ENCODE measurements around the gene MANEAL.

Gene MANEAL

GRCh38 chr1:37755290-37755689 lies 38.4 kb upstream of the MANEAL start:
- DNase-seq (ENCODE audit: low spot score): no peak
- H3K4me3 ChIP-seq: no peak overlapping the region
- TF ChIP-seq, protein P1, sequence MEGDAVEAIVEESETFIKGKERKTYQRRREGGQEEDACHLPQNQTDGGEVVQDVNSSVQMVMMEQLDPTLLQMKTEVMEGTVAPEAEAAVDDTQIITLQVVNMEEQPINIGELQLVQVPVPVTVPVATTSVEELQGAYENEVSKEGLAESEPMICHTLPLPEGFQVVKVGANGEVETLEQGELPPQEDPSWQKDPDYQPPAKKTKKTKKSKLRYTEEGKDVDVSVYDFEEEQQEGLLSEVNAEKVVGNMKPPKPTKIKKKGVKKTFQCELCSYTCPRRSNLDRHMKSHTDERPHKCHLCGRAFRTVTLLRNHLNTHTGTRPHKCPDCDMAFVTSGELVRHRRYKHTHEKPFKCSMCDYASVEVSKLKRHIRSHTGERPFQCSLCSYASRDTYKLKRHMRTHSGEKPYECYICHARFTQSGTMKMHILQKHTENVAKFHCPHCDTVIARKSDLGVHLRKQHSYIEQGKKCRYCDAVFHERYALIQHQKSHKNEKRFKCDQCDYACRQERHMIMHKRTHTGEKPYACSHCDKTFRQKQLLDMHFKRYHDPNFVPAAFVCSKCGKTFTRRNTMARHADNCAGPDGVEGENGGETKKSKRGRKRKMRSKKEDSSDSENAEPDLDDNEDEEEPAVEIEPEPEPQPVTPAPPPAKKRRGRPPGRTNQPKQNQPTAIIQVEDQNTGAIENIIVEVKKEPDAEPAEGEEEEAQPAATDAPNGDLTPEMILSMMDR (IDR thresholded peaks at IDR 0.05): no peak
- H3K27ac ChIP-seq: no peak overlapping the region

GRCh38 chr1:37755951-37756560 lies 37.6 kb upstream of the MANEAL start:
- TF ChIP-seq, protein P1 (IDR thresholded peaks at IDR 0.05): no peak
- no peak overlapping the region for H3K27ac ChIP-seq
- no peak for DNase-seq (ENCODE audit: low spot score)
- no peak overlapping the region for H3K4me3 ChIP-seq

- DNase-seq (ENCODE audit: low spot score): no peak
- no peak overlapping the region for H3K27ac ChIP-seq
- TF ChIP-seq, protein P1 (IDR thresholded peaks at IDR 0.05): no peak
- no peak overlapping the region for H3K4me3 ChIP-seq
Observed at GRCh38 chr1:37759451-37759850, 34.2 kb upstream of the MANEAL start.

- no peak overlapping the region for H3K27ac ChIP-seq
- no peak overlapping the region for H3K4me3 ChIP-seq
- no peak for DNase-seq (ENCODE audit: low spot score)
- TF ChIP-seq, protein P1 (IDR thresholded peaks at IDR 0.05): no peak
Observed at GRCh38 chr1:37761416-37762095, 32.1 kb upstream of the MANEAL start.

DNA sequence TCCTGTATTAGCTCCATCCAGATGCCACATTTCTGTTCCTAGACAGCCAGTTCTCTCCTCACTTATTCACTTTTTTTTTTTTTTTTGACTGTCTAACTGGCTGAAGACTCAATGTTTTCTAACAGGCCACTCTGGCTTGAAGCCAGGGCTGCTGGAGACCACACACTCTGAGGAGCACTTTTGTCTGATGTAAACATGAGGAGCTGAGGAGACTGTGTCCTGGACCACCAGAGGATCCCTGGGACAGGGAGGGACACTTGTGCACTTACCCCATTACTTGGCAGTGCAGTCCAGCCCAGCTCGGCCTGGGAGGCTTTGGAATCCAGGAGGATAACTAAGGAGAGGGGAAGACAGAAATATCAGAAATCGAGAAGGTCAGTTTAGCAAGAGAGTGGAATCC lies 31.1 kb upstream of the MANEAL start:
- DNase-seq (ENCODE audit: low spot score): no peak
- Histone ChIP-seq H3K4me3 (no peak overlapping the region), H3K27ac (no peak overlapping the region)
- TF ChIP-seq, protein P1 (IDR thresholded peaks at IDR 0.05): no peak

DNA sequence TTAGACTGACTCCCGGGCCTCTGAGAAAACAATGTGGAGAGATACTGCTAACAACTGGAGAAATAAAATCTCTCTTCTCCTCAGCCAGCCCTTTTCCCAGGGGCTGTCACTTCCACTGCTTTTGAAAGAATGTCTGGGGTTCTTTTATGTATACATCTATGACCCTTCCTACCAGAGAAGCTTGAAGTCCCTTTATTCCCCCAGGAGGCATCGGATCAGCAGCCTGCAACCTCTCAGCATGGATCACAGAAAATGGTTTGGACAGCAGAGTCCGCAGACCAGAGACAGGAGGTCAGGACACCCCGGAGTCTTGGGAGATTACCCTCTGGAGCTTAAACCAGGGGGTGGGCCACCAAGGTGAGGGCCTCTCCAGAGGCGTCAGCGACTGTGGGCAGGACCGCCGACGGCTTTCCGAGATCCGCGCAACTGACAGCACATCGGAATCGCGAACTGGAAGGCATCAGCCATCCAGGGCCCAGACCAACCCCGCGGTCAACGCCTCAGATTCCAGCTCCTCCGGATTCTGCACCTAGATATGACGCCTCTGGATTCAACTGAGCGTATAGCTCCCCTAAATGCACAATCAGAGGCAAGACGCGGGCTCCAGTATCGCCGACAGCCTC lies 29.7 kb upstream of the MANEAL start:
- DNase-seq (ENCODE audit: low spot score): no peak
- TF ChIP-seq, protein P1 (IDR thresholded peaks at IDR 0.05): no peak
- Histone ChIP-seq H3K27ac (no peak overlapping the region), H3K4me3 (no peak overlapping the region)

DNA sequence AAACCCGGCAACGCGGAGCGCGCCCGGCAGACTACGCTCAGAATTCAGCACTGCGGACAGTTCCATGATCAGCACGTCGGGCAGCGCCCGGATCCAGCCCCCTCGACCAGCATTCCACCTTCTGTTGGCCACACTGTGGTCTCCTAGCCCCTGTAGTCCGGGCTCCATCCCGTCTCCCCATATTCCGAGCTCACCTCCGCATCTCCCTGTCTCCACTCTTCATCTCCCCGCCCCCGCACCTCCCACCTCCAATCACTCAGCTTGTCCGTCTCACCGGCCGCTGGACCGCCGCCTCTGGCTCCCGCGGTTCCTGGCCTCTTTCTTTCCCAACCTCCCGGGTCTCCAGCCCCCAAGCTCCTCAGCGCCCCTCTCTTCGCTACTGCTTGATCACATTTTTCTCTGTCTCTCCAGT lies 29.2 kb upstream of the MANEAL start:
- DNase-seq (ENCODE audit: low spot score): no peak
- Histone ChIP-seq H3K4me3 (no peak overlapping the region), H3K27ac (no peak overlapping the region)
- TF ChIP-seq, protein P1 (IDR thresholded peaks at IDR 0.05): no peak
